ENCODE data around the gene KRT86.
"Not testable (repeated sequence)": the region's sequence is repeated elsewhere in the genome, so short reads cannot be mapped to it uniquely, and the experiment has no call there.

KRT86 gene

DNA sequence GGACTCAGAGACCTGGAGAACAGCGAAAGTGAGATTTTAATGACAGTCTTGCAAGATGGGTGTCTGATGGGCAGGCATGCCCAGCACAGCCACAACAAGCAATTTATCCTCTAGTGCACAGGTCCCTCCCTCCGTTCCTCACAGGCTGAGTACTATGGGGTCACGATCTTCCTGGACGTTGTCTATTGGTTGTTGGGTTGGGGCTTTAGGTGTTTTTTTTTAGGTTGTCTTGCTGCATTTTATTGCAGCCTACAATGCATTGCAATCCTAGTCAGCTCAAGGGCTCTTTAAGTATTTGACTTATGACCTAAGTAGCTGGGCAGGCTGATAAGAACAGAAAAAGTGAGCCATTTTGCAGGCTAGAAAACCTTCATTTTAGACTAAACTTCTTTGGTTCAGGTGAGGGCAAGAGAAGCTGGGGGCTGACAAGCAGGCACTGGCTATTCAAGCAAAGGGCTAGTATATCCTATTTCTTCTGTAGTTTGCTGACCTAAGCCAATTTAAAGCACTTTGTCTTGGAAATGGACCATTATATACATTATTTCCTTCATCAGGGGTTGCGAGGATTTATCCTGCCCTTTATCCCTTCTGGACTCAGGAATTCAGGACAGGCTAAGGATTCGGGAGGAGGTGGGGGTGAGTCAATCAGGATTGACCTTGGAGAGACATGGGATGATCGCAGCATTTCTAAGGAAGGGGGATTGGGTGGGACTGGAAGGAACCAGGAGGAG, 35.4 kb upstream of the KRT86 start:
- no peak for DNase-seq

DNA sequence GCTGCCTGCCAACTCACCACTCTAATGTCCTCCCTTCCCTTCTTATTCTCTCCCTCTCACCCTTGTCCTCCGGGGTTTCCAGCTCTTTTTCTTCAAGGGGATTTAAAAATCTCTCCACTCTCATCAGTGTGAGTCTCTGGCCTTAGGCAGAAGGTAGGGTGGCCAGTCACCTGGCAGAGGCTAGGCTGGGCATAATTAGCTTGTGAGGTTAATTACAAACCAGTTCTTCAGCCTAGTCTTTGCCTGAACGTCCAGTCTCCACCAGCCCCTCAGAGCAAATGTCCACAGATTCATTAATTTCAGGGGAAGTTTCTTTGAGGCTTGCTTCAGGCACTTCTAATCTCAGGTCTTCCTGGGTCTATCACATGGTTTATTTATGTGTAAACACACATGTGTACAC, 34.7 kb upstream of the KRT86 start:
- DNase-seq, result no peak

DNA sequence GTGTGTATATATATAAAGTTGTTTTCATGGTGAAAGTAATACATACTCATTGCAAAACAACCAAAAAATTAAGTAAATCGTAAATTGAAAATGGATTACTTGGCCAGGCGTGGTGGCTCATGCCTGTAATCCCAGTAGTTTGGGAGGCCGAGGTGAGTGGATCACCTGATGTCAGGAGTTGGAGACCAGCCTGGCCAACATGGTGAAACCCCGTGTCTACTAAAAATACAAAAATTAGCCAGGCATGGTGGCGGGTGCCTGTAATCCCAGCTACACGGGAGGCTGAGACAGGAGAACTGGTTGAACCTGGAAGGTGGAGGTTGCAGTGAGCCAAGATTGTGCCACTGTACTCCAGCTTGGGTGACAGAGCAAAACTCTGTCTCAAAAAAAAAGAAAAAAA, 34.2 kb upstream of the KRT86 start:
- not testable (repeated sequence) for DNase-seq

DNA sequence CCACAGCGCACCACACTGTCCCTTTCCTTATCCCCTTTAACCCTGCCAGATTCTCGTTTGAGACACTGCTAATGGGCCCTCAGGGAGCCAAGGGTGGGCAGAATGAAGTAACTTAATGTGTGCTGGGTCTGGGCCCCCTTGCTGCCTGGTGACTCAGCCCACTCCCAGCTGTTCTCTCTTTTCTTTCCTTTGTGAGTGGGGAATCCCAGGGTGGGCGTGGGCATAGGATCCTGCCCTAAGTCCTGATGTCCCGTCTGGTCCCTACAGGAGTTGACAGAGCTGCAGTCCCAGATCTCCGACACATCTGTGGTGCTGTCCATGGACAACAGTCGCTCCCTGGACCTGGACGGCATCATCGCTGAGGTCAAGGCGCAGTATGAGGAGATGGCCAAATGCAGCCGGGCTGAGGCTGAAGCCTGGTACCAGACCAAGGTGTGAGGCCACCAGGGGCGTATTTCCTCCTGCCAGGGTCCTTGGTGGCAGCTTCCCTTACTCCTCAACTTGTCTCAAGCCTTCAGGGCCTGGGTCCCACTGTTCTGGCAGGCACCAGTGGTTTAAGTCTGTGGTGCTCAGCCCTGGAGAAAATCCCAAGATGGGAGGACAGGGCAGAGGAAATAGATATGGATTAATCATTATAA, 33.1 kb upstream of the KRT86 start:
- DNase-seq, result no peak

DNA sequence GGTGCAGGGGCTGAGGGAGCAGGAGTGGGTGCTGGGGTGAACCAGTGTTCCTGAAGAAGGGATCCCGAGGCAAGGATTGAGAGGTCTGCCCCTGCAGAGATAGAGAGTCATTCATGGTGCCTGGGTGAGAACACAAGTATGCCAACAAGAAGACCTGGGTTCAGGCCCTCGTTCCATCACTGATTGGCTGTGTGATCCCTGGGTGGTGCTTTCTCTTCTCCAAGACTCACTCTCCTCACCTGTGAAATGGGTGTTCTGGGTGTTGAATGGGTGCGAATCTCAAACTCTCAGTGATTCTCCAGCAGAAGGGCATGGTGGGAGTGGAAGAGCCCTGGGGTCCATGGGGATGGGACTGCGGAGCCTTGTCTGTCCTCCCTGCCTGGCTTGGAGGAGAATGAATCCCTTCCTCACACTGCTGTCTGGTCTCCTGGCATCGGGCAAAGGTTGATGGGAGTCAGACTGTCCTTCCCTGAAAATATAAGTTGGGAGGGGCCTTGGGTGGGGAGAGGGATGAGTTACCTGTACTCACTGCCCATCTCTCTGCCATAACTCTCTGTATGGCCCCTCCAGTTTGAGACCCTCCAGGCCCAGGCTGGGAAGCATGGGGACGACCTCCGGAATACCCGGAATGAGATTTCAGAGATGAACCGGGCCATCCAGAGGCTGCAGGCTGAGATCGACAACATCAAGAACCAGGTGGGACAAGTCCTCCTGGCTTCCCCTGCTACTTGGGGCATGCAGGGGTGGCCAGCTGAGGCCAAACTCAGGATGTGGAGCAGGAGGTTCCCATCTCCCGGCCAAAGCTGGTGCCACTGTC, 31.8 kb upstream of the KRT86 start:
- no peak for DNase-seq

DNA sequence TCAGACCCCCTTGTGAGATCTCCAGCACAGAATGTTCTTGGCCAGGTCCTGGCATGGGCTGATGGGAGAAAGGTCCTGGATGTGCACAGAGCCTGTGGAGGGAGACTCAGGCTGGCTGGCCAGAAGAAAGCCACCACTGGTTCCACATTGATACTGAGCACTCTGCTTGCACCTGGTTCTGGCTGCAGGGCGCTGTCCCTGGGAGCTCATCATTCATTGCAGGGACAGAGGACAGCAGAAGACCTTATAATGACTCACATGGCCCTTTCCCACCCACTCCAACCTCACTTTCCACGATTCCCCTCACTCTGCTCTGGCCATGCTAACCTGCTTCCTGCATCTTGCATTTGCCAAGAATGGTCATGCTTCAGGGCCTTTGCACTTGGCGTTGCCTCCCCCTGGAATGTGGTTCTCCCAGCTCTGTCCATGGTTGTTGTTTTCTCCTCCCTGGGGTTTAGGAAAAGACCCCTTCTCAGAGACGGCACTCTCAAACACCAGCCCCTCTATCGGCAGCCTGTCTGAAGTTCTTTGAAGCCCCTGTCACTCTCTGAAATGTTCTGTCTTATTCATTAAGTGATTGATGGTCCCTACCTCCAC, 31.1 kb upstream of the KRT86 start:
- peak in 1 of 2 experiments; percentile 29 for DNase-seq

DNA sequence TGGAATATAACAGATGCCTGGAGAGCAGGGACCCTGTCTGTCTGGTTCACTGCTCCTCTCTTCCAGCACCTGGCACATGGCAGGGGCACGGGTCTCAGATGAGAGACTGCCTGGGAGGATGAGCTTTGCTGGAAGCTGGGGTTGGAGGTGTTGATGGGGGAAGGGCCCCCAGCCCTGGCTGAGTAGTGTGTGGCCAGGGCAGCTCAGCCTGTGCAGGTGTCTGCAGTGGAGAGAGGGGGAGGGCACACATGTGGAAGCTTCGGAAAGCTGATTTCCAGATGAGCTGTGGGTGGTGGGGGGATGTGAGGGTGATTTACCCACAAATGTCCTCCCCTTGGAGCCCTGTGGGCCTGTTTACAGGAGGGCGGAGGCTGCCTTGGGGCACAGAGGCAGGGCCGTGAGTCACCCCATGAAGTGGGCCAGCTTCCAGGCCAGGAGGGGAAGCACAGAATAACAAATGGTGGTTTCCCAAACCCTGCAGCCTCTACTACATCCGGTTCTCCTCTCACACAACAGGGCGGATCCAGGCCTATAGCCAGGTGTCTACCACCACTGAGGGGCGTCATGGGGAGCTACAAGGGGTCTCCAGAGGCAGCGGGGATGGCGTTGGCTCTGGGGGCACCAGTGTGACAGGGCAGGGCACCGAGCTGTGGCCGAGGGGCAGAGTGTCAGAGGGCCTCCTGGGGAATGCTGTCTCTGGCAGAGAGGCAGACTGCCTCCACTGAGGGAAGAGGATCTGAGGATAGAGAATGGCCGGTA, 30.4 kb upstream of the KRT86 start:
- DNase-seq, result peak; percentile 73 to 88

DNA sequence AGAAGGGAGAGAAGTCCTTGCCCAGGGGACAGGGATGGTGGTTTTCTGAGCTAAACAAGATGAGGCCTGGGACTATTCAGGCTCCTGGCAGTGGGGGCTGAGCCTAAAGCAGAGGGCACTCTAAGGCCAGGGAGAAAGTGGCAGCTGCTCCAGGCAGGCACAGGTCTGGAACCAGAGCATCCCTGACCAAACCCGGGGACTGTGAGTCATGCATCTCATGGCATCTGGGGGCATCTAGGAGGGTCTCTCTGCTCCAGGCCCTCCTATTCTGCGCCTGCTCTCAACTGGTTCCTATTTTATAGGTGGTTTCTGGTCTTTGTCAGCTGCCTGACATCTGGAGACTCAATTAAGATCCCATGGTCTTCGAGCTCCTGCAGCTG, 29.8 kb upstream of the KRT86 start:
- DNase-seq, result no peak

DNA sequence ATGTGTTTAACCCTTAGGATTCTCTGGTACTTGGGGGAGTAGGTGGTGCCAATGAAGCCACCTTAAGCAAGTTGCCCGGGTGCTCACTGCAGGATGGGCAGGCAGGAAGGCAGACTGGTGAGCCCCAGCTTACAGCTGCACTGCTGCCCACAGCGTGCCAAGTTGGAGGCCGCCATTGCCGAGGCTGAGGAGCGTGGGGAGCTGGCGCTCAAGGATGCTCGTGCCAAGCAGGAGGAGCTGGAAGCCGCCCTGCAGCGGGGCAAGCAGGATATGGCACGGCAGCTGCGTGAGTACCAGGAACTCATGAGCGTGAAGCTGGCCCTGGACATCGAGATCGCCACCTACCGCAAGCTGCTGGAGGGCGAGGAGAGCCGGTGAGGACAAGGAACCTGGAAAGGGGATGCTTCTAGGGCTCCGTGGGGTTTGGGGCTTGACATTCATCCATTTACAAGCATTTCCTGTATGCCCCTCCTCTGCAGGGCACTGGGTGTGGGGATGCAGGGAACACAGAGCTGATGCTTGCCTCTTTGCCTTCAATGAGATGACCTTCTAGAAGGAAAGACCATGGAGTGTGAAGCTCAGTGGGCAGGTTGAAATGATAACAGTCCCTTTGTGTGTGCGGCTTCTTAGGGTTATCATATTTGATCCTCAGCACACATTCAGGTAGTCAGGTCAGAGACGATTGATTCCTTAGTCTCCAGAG, 29.0 kb upstream of the KRT86 start:
- peak in 1 of 2 experiments; percentile 23 for DNase-seq

DNA sequence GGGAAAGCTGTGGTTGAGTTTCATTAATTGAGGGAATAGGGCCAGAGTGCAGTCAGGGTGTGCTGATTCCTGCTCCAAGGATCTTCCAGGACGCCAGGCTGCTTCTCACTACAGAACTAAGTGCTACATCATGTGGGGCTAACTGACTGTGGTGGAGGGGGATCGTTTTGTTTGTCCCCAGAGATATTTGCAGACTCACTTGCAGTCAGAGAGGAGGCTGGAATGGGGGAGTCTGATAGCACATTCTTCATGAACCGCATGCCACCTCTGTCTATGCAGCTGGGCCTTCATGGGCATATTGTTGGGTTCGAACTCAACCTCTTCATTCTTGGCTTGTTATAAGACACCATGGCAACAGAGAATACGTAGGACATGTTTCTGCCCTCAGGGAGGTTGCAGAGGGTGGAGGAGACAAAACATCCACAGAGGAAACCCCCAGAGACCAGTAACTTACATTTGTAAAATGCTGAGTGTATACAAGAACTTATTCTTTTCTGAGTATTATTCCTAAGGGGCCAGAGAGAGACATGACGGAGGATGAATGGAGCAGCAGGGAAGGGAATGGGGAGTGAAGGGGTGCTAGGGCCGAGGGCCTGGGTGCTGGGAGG, 28.4 kb upstream of the KRT86 start:
- DNase-seq, result no peak

DNA sequence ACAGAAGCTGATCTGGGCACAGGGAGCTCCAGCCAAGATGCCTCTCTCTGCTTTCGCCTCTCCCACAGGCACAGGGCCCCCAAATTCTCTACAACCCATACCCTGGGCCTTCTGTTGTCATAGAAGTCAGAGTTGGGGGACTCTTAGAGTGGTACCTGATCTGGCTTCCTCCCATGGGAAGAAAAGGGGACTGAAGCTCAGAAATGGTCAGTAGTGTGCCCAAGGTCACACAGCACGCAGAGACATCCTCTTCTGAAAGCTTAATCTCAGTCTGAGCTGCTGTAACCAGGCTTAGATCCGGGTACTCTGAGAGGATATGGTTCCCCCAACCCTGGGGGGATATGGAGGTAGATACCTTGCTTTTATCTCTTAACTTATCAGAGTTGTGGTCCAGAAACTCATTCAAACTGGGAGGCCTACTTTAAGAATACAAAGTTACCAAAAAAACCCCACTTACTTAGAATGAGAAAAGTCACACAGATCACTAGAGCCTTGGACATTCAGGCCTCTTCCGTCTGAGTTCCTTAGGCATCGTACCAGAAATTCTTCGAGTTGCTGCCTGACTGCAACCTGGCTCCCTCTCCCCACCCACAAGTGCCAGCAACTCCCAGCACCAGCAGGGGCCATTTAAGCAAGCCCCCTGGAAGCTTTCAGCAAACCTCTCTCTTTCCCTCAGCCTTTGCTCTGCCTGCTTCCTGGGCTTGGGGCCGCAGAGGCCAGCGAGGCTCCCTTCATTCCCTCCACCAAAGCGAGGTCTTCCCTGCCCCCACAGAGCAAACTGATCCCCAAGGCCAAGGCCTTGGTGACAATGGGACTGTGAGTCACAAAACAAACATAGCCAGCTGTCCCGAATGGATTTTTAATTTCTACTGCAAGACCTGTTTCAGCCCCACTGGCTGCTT, 27.5 kb upstream of the KRT86 start:
- DNase-seq, result peak; percentile 69 to 82

DNA sequence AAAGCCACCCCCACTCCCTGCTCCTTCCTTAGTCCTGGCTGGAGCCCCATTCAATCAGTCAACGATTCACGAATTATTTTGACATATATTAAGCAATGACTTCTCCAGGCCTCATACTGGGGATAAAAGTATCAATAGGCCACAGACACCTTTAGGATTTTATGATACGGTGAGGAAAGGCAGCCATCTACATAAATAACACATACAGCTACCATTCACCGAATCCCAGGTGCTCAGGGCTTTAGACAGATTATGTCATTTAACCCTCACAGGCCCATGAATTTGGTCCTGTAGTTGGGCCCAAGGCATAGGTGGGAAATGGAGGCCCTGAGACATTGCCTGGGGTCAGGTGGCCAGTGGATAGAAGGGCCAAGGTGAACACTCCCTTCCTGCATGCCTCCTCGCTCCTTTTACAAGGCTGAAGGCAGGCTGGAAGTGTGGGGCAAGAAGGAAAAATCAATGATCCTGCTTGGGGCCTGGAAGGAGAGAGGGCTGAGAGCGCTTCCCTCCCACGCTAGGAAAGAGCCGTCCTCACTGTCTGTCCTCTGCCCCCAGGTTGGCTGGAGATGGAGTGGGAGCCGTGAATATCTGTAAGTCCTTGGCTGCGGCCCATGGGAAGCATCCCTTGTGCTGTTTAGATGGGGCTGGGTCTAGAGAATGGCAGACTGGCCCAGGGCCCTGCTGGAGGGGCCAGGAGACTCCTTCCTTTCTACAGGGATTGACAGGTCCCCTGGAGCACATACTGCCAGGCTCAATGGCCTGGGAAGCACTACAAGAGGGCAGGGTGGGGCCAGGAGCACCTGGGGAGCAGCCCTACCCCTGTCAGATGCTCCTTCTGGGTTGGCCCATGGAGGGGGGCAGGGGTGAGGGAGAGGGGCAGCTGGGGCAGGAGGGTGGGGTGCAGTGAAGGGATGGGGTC, 26.6 kb upstream of the KRT86 start:
- no peak for DNase-seq

DNA sequence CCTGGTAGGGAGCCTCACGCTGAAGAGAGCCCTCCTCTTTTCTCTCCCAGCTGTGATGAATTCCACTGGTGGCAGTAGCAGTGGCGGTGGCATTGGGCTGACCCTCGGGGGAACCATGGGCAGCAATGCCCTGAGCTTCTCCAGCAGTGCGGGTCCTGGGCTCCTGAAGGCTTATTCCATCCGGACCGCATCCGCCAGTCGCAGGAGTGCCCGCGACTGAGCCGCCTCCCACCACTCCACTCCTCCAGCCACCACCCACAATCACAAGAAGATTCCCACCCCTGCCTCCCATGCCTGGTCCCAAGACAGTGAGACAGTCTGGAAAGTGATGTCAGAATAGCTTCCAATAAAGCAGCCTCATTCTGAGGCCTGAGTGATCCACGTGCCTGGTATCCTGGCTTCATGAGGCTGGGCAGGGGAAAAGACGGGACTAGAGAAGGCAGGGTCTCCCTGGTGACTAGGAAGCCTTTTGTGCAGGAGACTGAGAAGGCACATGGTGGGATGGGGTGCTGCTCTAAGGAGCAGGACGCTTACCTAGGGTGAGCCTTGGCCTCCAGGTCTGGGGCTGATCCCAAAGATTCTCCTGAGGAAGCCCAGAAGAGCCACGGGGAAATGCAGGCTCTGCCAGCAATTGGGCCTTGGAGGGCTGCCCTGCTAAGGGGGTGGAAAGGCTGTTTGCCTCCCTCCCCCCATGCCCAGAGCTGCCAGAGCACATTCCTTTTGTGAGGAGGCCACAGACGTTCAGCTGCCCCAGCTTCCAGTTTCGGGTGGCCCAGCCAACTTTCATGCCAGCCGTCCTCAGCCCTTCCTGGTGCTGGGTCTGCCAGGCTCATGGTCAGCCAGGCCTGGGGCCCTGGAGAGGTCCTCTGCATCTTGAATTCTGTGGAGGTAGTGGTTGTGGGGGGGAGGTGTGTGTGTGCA, 25.6 kb upstream of the KRT86 start:
- DNase-seq, result peak in 1 of 2 experiments; percentile 22

DNA sequence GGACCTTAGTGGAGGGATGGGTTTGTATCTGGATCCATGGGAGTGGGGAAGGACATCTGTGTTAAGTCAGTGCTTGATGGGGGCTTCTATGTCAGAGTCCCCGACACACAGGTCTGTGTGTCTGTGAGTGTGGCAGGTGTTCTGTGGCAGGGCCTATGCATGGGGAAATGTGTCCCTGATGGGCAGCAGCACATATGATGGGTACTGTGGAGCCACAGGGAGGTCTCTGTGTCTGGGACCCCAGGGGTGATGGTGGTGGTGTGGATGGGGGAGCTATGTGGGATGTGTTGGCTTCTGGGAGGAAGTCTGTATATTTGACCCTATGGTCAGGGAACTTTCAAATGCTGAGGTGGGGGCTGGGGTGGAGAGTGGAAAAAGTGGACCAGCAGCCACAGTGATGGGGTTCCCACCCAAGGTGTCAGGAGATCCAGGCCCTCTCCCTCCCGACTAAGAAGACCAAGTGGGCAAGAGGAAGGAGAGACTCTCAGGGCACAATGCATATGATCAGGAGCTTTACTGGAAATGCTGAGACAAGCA, 24.9 kb upstream of the KRT86 start:
- no peak for DNase-seq

DNA sequence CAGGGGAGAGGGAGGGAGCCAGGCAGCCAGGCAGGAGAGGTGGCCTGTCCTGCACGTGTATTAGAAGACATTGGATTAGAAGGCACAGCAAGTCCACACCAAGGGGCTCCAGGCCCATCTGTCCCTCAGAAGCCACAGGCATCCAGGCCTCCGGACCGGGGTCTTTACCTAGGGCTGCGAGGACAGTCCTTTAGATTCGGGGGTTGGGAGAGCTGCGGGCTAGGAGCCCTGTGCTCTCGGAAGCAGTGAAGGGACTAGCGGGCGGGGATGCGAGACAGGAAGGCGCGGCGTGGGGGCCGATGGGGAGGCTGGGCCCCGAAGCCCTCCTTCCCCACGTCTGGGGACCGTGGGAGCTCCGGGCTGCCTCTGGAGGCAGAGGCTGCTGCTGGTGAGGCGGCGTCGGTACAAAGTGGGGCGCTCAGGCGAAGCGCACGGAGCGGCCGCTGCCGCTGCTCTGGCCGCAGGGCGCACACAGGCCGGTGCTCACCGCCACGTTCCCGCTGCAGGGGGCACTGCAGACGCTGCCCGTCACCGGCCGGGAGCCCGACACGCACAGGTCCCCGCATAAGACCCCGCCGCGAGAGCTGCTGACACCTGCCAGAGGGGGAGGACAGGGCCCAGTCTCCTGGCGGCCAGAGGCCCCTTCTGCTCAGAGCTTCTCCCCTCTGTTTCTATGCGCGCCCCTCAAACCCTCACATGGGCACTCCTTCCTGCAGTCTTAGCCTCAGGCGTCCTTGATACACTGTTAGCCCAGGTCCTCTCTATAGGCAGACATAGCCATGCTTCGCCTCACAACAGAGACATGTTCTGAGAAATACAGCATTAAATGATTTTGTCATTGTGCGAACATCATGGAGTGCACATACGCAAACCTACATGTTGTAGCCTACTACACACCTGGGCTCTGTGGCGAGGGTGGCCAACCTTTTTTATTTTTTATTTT, 24.1 kb upstream of the KRT86 start:
- no peak for DNase-seq

DNA sequence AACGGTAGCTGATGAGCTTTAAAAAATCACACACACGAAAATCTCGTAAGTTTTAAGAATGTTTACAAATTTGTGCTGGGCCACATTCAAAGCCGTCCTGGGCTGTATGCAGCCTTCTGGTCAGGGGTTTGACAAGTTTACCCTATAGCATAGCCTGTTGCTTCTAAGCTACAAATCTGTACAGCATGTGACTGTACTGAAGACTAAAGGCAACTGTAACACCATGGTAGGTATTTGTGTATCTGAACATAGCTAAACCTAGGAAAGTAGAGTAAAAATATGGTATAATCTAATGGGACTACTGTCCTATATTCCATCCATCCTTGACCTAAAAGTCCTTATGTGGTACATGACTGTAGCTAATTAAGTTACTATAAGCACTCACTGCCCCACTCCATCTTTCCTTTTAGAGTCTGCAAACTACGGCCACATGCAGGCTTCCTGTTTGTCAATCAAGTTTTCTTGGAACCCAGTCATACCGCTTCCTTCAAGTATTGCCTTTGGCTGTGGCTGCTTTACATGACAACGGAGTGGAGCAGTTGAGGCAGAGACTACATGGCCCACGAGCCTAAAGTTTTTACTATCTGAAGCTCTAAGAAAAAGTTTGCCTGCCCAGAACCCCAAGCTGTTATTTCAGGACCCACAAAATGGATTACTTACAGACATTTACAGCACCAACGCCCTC, 22.9 kb upstream of the KRT86 start:
- no peak for DNase-seq
